Measurements from ENCODE around the gene POLR3K.

DNA sequence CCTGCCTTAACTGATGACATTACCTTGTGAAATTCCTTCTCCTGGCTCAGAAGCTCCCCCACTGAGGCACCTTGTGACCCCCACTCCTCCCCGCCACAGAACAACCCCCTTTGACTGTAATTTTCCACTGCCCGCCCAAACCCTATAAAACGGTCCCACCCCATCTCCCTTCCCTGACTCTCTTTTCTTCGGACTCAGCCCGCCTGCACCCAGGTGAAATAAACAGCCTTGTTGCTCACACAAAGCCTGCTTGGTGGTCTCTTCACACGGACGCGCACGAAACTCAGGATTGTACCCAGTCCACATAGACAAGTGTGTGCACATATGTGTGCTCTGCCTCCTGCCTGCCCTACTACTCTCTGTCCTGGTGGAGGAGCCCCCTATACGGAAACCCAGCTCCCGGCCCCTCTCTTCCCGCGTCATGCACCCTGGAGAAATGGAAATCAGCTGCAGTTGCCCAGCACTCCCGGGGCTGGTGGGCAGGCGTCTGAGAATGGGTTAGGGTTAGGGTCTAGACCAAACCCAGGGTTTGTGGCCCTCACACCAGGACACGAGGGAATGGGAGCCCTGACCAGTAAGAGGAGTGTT is 21.4 kb upstream of the POLR3K start:
- no peak for TF ChIP-seq ZFHX2 (tag by site-specific recombination; conservative IDR thresholded peaks at IDR 0.05)
- TF ChIP-seq, protein P1, sequence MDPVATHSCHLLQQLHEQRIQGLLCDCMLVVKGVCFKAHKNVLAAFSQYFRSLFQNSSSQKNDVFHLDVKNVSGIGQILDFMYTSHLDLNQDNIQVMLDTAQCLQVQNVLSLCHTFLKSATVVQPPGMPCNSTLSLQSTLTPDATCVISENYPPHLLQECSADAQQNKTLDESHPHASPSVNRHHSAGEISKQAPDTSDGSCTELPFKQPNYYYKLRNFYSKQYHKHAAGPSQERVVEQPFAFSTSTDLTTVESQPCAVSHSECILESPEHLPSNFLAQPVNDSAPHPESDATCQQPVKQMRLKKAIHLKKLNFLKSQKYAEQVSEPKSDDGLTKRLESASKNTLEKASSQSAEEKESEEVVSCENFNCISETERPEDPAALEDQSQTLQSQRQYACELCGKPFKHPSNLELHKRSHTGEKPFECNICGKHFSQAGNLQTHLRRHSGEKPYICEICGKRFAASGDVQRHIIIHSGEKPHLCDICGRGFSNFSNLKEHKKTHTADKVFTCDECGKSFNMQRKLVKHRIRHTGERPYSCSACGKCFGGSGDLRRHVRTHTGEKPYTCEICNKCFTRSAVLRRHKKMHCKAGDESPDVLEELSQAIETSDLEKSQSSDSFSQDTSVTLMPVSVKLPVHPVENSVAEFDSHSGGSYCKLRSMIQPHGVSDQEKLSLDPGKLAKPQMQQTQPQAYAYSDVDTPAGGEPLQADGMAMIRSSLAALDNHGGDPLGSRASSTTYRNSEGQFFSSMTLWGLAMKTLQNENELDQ (tag by site-specific recombination; IDR thresholded peaks at IDR 0.05; ENCODE audit: low read depth) = no peak
- TF ChIP-seq, protein P2, sequence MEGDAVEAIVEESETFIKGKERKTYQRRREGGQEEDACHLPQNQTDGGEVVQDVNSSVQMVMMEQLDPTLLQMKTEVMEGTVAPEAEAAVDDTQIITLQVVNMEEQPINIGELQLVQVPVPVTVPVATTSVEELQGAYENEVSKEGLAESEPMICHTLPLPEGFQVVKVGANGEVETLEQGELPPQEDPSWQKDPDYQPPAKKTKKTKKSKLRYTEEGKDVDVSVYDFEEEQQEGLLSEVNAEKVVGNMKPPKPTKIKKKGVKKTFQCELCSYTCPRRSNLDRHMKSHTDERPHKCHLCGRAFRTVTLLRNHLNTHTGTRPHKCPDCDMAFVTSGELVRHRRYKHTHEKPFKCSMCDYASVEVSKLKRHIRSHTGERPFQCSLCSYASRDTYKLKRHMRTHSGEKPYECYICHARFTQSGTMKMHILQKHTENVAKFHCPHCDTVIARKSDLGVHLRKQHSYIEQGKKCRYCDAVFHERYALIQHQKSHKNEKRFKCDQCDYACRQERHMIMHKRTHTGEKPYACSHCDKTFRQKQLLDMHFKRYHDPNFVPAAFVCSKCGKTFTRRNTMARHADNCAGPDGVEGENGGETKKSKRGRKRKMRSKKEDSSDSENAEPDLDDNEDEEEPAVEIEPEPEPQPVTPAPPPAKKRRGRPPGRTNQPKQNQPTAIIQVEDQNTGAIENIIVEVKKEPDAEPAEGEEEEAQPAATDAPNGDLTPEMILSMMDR (tag by site-specific recombination; IDR thresholded peaks at IDR 0.05) = no peak
- no peak for TF ChIP-seq ZNF529 (tag by site-specific recombination; IDR thresholded peaks at IDR 0.05; ENCODE audit: insufficient replicate concordance)
- peak; percentile 67 for TF ChIP-seq ZBTB20 (tag by site-specific recombination; IDR thresholded peaks at IDR 0.05)
- no peak for TF ChIP-seq ZNF274 (IDR thresholded peaks at IDR 0.05; ENCODE audit: low read length)
- TF ChIP-seq ZNF274 (tag by site-specific recombination; IDR thresholded peaks at IDR 0.05; ENCODE audit: borderline replicate concordance) = no peak
- TF ChIP-seq ZNF23 (tag by site-specific recombination; IDR thresholded peaks at IDR 0.05; ENCODE audit: borderline replicate concordance) = no peak
- no peak for TF ChIP-seq ZNF558 (tag by site-specific recombination; IDR thresholded peaks at IDR 0.05)
- no peak for TF ChIP-seq TCF7L2 (IDR thresholded peaks at IDR 0.05; ENCODE audit: borderline replicate concordance, low read depth, low read length)

Data from HEK293 (cell line).